ENCODE data around the gene PLCD3. TPM values are rescaled to one million over a fixed set of nuclear protein-coding genes. Genes with fewer than 3 reads are reported as not detected.

Gene PLCD3
- total and polyA plus RNA-seq, 2 of the 13 experiments (the other 11 are each of a cell fraction or from before 2014, with no cell fraction given): 11.3 to 39.1 TPM

GRCh38 chr17:45172541-45173286 is 40.4 kb upstream of the PLCD3 start (continued):
- TF ChIP-seq, protein P1, sequence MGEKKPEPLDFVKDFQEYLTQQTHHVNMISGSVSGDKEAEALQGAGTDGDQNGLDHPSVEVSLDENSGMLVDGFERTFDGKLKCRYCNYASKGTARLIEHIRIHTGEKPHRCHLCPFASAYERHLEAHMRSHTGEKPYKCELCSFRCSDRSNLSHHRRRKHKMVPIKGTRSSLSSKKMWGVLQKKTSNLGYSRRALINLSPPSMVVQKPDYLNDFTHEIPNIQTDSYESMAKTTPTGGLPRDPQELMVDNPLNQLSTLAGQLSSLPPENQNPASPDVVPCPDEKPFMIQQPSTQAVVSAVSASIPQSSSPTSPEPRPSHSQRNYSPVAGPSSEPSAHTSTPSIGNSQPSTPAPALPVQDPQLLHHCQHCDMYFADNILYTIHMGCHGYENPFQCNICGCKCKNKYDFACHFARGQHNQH (CRISPR knock-in tag; IDR thresholded peaks at IDR 0.05): peak; percentile 84
- no peak for TF ChIP-seq ZNF24 (IDR thresholded peaks at IDR 0.05)
- peak; percentile 98 for TF ChIP-seq ZNF746 (CRISPR knock-in tag; IDR thresholded peaks at IDR 0.05)
- no peak for TF ChIP-seq ZNF879 (CRISPR knock-in tag; IDR thresholded peaks at IDR 0.05)
- TF ChIP-seq KDM6A (CRISPR knock-in tag; IDR thresholded peaks at IDR 0.05; ENCODE audit: low read depth): 0 out of 2 replicates have a peak, but pooled peaks have one; percentile 62
- TF ChIP-seq ZNF800 (CRISPR knock-in tag; IDR thresholded peaks at IDR 0.05): no peak
- TF ChIP-seq JUNB (CRISPR knock-in tag; IDR thresholded peaks at IDR 0.05; ENCODE audit: borderline replicate concordance): no peak
- TF ChIP-seq ZNF367 (CRISPR knock-in tag; IDR thresholded peaks at IDR 0.05; ENCODE audit: borderline replicate concordance): no peak
- TF ChIP-seq ZSCAN30 (CRISPR knock-in tag; IDR thresholded peaks at IDR 0.05): no peak
- peak; percentile 20; the same call in 1 of the 2 replicates for TF ChIP-seq ZNF782 (CRISPR knock-in tag; IDR thresholded peaks at IDR 0.05; ENCODE audit: borderline replicate concordance)
- TF ChIP-seq NONO (IDR thresholded peaks at IDR 0.05): no peak
- TF ChIP-seq NONO (CRISPR knock-in tag; conservative IDR thresholded peaks at IDR 0.05): peak; percentile 91; the same call in 1 of the 2 replicates
- 0 out of 2 replicates have a peak, but pooled peaks have one; percentile 68 for TF ChIP-seq ZNF564 (CRISPR knock-in tag; IDR thresholded peaks at IDR 0.05)
- peak; percentile 56; the same call in 1 of the 2 replicates for TF ChIP-seq MED13 (CRISPR knock-in tag; IDR thresholded peaks at IDR 0.05)
- TF ChIP-seq ZNF713 (CRISPR knock-in tag; IDR thresholded peaks at IDR 0.05): no peak
- TF ChIP-seq ELF4 (CRISPR knock-in tag; IDR thresholded peaks at IDR 0.05; ENCODE audit: borderline replicate concordance): no peak
- TF ChIP-seq, protein P2, sequence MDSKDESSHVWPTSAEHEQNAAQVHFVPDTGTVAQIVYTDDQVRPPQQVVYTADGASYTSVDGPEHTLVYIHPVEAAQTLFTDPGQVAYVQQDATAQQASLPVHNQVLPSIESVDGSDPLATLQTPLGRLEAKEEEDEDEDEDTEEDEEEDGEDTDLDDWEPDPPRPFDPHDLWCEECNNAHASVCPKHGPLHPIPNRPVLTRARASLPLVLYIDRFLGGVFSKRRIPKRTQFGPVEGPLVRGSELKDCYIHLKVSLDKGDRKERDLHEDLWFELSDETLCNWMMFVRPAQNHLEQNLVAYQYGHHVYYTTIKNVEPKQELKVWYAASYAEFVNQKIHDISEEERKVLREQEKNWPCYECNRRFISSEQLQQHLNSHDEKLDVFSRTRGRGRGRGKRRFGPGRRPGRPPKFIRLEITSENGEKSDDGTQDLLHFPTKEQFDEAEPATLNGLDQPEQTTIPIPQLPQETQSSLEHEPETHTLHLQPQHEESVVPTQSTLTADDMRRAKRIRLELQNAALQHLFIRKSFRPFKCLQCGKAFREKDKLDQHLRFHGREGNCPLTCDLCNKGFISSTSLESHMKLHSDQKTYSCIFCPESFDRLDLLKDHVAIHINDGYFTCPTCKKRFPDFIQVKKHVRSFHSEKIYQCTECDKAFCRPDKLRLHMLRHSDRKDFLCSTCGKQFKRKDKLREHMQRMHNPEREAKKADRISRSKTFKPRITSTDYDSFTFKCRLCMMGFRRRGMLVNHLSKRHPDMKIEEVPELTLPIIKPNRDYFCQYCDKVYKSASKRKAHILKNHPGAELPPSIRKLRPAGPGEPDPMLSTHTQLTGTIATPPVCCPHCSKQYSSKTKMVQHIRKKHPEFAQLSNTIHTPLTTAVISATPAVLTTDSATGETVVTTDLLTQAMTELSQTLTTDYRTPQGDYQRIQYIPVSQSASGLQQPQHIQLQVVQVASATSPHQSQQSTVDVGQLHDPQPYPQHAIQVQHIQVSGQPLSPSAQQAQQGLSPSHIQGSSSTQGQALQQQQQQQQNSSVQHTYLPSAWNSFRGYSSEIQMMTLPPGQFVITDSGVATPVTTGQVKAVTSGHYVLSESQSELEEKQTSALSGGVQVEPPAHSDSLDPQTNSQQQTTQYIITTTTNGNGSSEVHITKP (CRISPR knock-in tag; IDR thresholded peaks at IDR 0.05; ENCODE audit: low read depth): peak; percentile 77; the same call in 1 of the 2 replicates
- TF ChIP-seq, protein P3, sequence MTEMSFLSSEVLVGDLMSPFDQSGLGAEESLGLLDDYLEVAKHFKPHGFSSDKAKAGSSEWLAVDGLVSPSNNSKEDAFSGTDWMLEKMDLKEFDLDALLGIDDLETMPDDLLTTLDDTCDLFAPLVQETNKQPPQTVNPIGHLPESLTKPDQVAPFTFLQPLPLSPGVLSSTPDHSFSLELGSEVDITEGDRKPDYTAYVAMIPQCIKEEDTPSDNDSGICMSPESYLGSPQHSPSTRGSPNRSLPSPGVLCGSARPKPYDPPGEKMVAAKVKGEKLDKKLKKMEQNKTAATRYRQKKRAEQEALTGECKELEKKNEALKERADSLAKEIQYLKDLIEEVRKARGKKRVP (CRISPR knock-in tag; IDR thresholded peaks at IDR 0.05): peak in 1 of 2 experiments; percentile 33; a peak in 1 of 4 replicates
- no peak for TF ChIP-seq NFIC (IDR thresholded peaks at IDR 0.05; ENCODE audit: low read length)
- TF ChIP-seq ZNF674 (CRISPR knock-in tag; IDR thresholded peaks at IDR 0.05; ENCODE audit: low read depth): 0 out of 2 replicates have a peak, but pooled peaks have one; percentile 55
- TF ChIP-seq RBFOX2 (IDR thresholded peaks at IDR 0.05; ENCODE audit: low read depth, low read length): peak; percentile 87
- TF ChIP-seq AGO2 (optimal IDR thresholded peaks at IDR 0.05; ENCODE audit: low read depth, low read length): no peak
- peak; percentile 74; the same call in 1 of the 2 replicates for TF ChIP-seq SALL2 (CRISPR knock-in tag; IDR thresholded peaks at IDR 0.05)
